SW 1271 (cell line): ENCODE data around the gene UST.

ENCODE experiments used
- DNase-seq, 2 experiments: peaks; one replicate each; lab custom pipeline; 2025; lab: John Stamatoyannopoulos, UW

UST gene

DNA sequence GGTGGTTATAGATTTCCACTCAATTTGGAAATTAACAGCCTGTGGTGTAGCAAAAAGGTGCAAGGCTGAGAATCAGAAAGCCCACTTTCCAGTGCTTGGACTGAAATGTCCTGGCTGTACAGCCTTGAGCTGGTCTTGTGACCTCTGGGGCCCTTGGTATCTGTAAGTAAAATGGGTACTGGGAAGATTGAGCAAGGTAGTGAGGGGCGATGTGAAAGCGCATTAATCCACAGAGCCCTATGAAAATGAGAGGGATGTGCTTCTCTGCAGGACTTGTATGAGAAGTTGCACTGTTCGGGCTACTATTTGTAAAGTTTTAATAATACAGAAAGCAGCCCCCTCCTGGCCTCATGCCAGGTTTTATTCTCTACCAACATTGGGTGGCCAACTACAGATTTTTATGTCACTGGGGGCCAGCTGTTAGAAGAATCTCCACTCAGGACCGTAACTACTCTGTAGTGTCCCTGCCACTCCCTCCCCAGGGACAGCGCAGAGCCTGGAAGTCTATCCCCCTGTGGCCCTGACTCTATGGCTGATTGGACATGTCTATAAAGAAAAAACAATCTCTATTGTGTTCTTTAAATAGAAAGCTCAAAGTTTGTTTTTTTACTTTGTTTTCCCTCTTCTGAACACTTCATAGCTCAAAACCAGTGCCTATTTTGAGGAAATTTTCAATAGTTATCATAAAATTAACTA lies 316.0 kb downstream of the UST start:
- DNase-seq: no peak

- DNase-seq: no peak
These were observed 316.6 kb downstream of the UST start for GRCh38 chr6:149063468-149063867.

- DNase-seq: no peak
These were observed 317.3 kb downstream of the UST start for GRCh38 chr6:149064001-149064659.

DNA sequence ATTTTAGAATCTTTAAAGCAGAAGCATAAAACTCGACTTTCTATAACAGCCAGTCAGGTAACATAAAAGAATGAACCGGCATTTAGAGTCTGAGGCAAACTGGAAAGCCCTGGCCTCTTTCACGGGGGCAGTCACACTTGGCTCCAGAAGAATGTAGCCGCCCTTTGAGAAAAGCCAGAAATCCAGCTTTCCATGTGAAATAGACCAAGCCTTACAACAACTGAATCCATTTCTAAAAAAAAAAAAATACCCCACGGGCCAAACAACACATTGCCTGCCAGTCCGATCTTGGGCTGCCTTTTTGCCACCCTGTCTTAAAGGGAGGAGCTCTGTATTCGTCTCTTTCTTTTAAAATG lies 317.8 kb downstream of the UST start:
- no peak for DNase-seq

- DNase-seq: no peak
These were observed 318.3 kb downstream of the UST start for GRCh38 chr6:149065121-149065520.

DNA sequence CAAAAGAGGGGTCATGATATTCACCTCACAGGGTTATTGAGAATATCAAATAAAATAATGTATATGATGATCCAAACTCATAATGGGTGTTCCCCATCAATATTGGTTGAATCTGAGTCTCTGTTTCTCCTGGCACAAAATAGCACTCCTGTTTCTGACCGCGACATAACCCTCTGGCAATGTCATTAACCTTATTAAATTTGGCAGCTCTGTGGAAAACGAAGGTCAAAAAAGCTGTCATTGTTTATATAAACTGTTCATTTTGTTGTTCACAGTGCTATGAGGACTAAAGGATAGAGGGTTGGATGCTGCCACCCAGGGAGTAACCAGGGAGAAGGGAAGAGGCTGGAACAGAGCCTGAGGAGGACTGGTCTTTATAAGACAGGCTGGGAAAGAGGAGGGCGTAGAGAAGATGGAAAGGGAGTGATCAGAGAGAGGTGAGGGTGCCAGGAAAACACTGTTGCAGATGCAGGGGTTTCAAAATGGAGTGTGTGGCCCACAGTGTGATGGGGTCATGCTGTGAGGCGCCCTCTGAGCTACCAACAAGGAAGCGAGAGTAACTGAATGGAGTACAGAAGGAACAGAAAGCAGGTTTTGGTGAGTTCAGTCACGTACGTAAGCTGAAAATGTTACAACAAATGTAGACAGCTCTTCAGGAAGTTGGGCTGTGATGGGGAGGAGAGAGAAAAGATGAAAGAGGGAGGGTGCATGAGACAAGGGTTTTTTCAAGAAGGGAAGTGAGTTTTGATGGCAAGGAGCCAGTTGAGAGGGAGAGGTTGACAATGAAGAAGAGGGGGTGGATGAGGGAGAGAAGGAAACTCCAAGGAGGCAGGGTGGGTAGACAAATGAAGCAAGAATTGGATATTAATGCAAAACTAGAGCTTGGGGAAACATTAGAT lies 319.1 kb downstream of the UST start:
- no peak for DNase-seq

DNA sequence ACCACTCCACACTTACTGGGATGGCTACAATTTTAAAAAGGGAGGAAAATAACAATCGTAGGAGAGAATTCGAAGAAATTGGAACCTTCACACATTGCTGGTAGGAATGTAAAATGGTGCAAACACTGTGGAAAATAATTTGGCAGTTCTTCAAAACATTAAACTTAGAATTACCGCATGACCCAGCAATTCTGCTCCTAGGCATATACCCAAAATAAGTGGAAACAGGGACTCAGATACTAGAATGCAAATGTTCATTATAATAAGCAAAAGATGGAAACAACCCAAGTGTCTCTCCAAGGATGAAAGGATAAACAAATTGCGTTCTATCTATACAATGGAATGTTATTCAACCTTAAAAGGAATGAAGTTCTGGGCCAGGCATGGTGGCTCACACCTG lies 325.2 kb downstream of the UST start:
- no peak for DNase-seq

DNA sequence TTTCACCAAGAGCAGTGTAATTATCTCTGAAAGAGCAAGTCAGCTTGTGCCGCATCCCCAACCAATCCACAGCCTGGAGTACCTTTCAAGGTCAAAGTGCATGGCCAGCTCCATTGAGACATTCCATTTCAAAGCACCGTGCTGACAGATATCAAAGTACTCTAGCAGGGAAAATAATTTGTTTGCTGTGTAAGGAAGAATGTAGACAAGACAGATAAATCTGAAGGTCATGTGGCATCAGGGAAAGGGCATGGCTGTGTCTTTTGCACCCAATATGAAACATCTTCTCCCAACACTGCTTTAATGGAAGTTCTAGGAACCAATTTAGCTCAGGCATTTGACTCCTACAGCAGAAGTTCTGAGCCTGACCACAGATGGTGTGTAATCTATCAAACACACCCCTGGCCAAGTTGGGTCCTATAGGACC lies 328.0 kb downstream of the UST start:
- no peak for DNase-seq

- no peak for DNase-seq
These were observed 329.0 kb downstream of the UST start for GRCh38 chr6:149075616-149076354.

- DNase-seq: no peak
These were observed 329.5 kb downstream of the UST start for GRCh38 chr6:149076355-149076734.

- no peak for DNase-seq
These were observed 330.4 kb downstream of the UST start for GRCh38 chr6:149077208-149077607.

DNA sequence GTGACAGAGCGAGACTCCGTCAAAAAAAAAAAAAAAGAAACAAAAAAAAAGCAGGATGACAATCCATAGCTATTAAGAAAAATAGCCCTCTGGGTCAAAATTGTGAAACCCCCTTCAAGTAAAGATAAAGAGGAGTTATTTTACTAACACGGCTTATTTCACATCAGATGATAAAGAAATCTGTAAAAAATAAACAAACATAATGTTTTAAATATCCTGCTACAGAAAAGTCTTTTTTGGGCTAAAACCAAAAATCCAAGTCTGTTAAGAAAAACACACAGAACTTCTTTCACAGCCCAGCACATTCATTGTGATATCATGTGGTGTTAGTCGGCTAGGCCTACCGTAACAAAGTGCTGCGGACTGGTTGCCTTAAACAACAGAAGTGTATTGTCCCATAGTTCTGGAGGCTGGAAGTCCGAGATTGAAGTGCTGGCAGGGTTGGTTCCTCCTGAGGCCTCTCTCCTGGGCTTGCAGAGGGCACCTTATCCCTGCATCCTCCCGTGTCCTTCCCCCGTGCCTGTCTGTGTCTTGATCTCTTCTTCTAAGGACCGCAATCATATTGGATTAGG lies 331.5 kb downstream of the UST start:
- no peak for DNase-seq

DNA sequence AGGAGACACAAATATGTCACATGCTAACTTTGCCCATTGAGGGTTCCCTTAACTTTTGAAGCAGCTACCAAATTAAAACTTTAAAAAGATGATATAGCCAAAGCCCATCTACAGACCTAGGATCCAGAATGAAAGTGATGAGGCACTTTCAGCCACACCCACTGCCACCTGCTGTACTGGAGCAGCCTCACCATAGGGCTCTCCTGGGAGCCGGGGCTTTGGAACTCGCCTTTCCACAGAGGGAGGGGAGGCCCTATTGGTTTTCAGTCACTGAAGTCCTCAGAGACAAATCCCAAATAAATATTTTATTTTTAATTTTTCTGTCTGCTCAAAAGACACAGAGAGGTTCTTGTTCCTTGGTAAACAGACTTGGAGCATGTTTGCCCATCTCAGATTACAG lies 332.6 kb downstream of the UST start:
- no peak for DNase-seq

DNA sequence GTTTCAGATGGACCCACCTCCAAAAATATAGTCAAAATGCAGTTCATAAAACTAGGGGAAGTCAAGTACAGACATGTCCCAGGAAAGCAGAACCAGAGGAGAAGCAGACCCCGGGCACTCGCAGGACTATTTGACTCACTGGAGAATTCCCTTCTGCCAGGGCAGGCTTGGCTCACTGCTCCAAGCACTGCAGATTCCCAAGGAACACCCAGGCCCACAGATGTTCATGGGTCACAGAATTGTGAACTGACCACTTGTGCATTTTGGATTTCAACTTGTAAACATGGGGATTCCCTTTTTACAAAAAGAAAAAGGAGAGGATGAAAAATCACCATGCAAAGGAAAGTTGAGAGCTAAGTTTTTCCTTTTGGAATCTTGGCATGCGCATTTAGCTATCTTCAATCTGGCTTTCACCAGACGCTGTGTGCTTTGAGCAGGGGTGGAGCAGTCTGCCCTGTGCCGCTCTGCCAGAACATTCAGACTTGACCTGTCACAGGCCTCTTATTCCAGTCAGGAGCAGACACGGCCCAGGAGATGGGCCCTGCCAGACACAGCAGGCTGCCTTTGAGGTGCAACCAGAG lies 333.2 kb downstream of the UST start:
- no peak for DNase-seq

DNA sequence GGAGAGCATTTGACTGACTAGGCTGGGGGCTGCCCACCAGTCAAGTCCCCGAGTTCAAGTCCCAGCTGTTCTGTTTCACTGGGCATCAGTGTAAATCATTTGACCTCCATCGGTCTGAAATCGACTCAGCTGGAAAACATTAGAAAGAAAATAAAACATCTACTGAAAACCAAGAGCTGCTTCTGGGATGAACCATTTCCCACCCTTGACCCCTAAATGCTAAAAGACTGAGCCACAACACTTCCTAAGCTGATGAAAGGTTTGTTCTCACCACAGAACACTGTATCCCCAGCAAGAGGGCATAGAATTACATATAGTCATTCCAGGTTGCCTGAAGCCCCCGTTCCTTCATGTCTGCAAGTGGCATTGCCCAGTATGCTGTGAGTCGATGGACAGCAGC lies 333.7 kb downstream of the UST start:
- no peak for DNase-seq

DNA sequence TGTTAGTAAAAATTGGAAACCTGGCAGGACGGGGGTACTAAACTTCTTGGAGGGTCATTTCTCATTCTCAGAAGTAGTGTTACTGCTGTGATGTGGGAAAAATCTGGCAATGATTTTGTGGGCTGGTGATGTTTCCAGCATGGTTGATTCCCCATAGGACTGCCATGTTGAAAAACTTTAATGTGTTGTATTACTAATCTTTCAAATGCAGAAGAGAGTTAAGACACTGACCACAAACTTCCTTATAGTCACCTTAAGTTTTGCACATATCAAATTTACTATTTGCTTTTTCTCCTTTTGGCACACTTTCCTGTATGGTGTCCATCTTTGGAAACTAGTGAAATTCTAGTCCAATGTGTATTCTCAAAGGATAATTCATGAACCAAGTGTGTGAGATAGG lies 334.5 kb downstream of the UST start:
- no peak for DNase-seq

GRCh38 chr6:149082320-149082719 lies 335.5 kb downstream of the UST start:
- DNase-seq: peak in 1 of 2 experiments; percentile 57

- no peak for DNase-seq
These were observed 337.2 kb downstream of the UST start for GRCh38 chr6:149084026-149084425.

GRCh38 chr6:149084808-149085556 lies 338.2 kb downstream of the UST start:
- DNase-seq: no peak

GRCh38 chr6:149085557-149085938 lies 338.7 kb downstream of the UST start:
- no peak for DNase-seq

GRCh38 chr6:149086363-149086762 lies 339.5 kb downstream of the UST start:
- DNase-seq: no peak
